Epithelial cell of proximal tubule (primary cell): ENCODE results near the gene GSE1. TPM values are rescaled to one million over a fixed set of nuclear protein-coding genes. Genes with fewer than 3 reads are reported as not detected.
A peak's percentile ranks its signal among the peaks of the same experiment; 100 is the strongest.

Experiments used
- DNase-seq: peaks from one replicate; pipeline ENCODE4 v3.0.0-alpha.2; 2011; ENCODE audit warnings: low read depth
- H3K4me3 ChIP-seq: 2 replicates; pipeline ENCODE4 v1.5.1; 2011; ENCODE audit warnings: low read depth, mild to moderate bottlenecking, low read length
- CTCF ChIP-seq: conservative IDR thresholded peaks from 2 replicates; pipeline ENCODE4 v1.5.1; 2012; ENCODE audit warnings: low read depth, mild to moderate bottlenecking, low read length
- total RNA-seq: library from RNA; depleted of rRNA; stranded (reverse); fragments of >200 nt; gene quantifications from 2 replicates; pipeline ENCODE4 v1.2.3, GENCODE V29; 2015

Gene GSE1
- total RNA-seq, 1 donor from 2014 or later = 41.9 TPM

- no peak for DNase-seq
- peak overlapping the region; percentile 81 for H3K4me3 ChIP-seq
- TF ChIP-seq CTCF = no peak
Observed at GRCh38 chr16:85611444-85612190, 1.5 kb upstream of the GSE1 start.

GRCh38 chr16:85612191-85612800 is 826 bp upstream of the GSE1 start:
- DNase-seq = peak; percentile 78
- peak overlapping the region; percentile 81 for H3K4me3 ChIP-seq
- TF ChIP-seq CTCF = no peak

GRCh38 chr16:85613604-85614337 is 649 bp downstream of the GSE1 start:
- no peak for DNase-seq
- peak overlapping the region; percentile 81 for H3K4me3 ChIP-seq
- TF ChIP-seq CTCF = no peak

- DNase-seq = no peak
- H3K4me3 ChIP-seq = peak overlapping the region; percentile 81
- no peak for TF ChIP-seq CTCF
Observed at GRCh38 chr16:85614338-85615013, 1.4 kb downstream of the GSE1 start.

GRCh38 chr16:85615014-85615851 is 2.1 kb downstream of the GSE1 start:
- TF ChIP-seq CTCF = no peak
- peak overlapping the region; percentile 81 for H3K4me3 ChIP-seq
- no peak for DNase-seq

- no peak for DNase-seq
- TF ChIP-seq CTCF = peak; percentile 93
- no peak overlapping the region for H3K4me3 ChIP-seq
Observed at GRCh38 chr16:85615852-85616606, 2.9 kb downstream of the GSE1 start.
